KMS-11 (cell line): ENCODE measurements around the gene TESMIN.

Experiments
- H2AFZ ChIP-seq: fragments of 200-600 bp; sonication (generic); 2 replicates; pipeline ENCODE4 v1.6.1; 2016; ENCODE audit warnings: antibody characterized with exemption, mixed run types, low read depth
- H3K27ac ChIP-seq: fragments of 200-600 bp; sonication (generic); 2 replicates; pipeline ENCODE4 v1.6.1; 2016; ENCODE audit warnings: mild to moderate bottlenecking, mixed run types
- H3K27me3 ChIP-seq: fragments of 200-600 bp; sonication (generic); 2 replicates; pipeline ENCODE4 v1.6.1; 2017; ENCODE audit warnings: mild to moderate bottlenecking, low read depth, mixed run types, moderate library complexity; ENCODE audit not compliant: insufficient read depth
- H3K36me3 ChIP-seq: fragments of 200-600 bp; sonication (generic); 2 replicates; pipeline ENCODE4 v1.6.1; 2017; ENCODE audit warnings: mild to moderate bottlenecking, mixed run types; ENCODE audit not compliant: insufficient read depth
- H3K4me1 ChIP-seq: fragments of 200-600 bp; sonication (generic); 2 replicates; pipeline ENCODE4 v1.6.1; 2016; ENCODE audit warnings: mild to moderate bottlenecking, low read depth, mixed run types; ENCODE audit not compliant: poor library complexity, severe bottlenecking
- H3K4me2 ChIP-seq: fragments of 200-600 bp; sonication (generic); 2 replicates; pipeline ENCODE4 v1.7.0; 2016; ENCODE audit warnings: mild to moderate bottlenecking, mixed run types
- H3K4me3 ChIP-seq: fragments of 200-600 bp; sonication (generic); IDR thresholded peaks from 2 replicates; pipeline ENCODE4 v1.6.1; 2017; ENCODE audit warnings: low read depth, low read length, mixed read lengths; ENCODE audit not compliant: insufficient read depth
- H3K79me2 ChIP-seq: fragments of 200-600 bp; sonication (generic); 2 replicates; pipeline ENCODE4 v1.6.1; 2016; ENCODE audit warnings: low read depth, mixed run types; ENCODE audit not compliant: insufficient read depth
- H3K9ac ChIP-seq: fragments of 200-600 bp; sonication (generic); 2 replicates; pipeline ENCODE4 v1.6.1; 2016; ENCODE audit warnings: mild to moderate bottlenecking, mixed run types
- H4K20me1 ChIP-seq: fragments of 200-600 bp; sonication (generic); 2 replicates; pipeline ENCODE4 v1.6.1; 2016; ENCODE audit warnings: mild to moderate bottlenecking, mixed run types; ENCODE audit not compliant: insufficient read depth
- CTCF ChIP-seq: fragments of 200-600 bp; sonication (generic); conservative IDR thresholded peaks from 2 replicates; pipeline ENCODE4 v1.6.1; 2017; ENCODE audit warnings: low read depth, mild to moderate bottlenecking, antibody characterized with exemption, low read length, moderate library complexity, mixed read lengths

The TESMIN gene

GRCh38 chr11:68784653-68785052 is 33.3 kb upstream of the TESMIN start:
- Histone ChIP-seq H3K9ac (no peak overlapping the region), H3K79me2 (no peaks in the 10 kb centered on the region), H3K4me3 (no peak overlapping the region), H3K27me3 (no peaks in the 10 kb centered on the region), H3K4me2 (no peak overlapping the region), H4K20me1 (no peaks in the 10 kb centered on the region), H3K27ac (no peak overlapping the region), H3K4me1 (no peaks in the 10 kb centered on the region), H2AFZ (no peak overlapping the region), H3K36me3 (no peaks in the 10 kb centered on the region; the same call in 1 of the 2 replicates)
- TF ChIP-seq CTCF: no peak

- H2AFZ ChIP-seq: no peak overlapping the region
- H3K4me3 ChIP-seq: no peak overlapping the region
- H3K9ac ChIP-seq: no peak overlapping the region
- no peak overlapping the region for H3K27ac ChIP-seq
- no peaks in the 10 kb centered on the region for H3K79me2 ChIP-seq
- no peaks in the 10 kb centered on the region; the same call in 1 of the 2 replicates for H3K36me3 ChIP-seq
- H3K4me2 ChIP-seq: no peak overlapping the region
- TF ChIP-seq CTCF: no peak
- no peaks in the 10 kb centered on the region for H3K27me3 ChIP-seq
- no peaks in the 10 kb centered on the region for H3K4me1 ChIP-seq
- no peaks in the 10 kb centered on the region for H4K20me1 ChIP-seq
Observed at GRCh38 chr11:68783216-68783821, 32.0 kb upstream of the TESMIN start.

DNA sequence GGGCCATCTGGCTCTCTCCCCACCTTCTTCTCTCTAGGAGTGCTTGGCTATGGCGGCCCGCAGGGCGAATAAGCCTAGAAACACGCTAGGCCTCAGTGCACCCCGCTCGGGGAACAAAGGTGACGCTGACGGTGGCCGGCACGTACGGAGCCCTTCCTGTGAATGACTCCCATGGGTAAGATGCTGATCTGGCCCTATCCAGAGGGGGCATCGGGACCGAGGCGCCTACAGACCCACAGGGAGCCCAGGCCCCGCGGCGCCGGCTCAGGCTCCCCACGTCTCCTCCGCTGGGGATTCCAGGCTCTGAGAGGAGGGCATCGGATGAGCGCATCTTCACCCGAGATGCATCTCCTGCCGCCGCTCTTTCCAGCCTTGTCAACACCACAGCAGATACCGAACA is 31.4 kb upstream of the TESMIN start:
- Histone ChIP-seq H2AFZ (no peak overlapping the region), H3K4me2 (no peak overlapping the region), H3K9ac (no peak overlapping the region), H4K20me1 (no peaks in the 10 kb centered on the region), H3K27ac (no peak overlapping the region), H3K27me3 (no peaks in the 10 kb centered on the region), H3K79me2 (no peaks in the 10 kb centered on the region), H3K4me3 (no peak overlapping the region), H3K36me3 (no peaks in the 10 kb centered on the region; the same call in 1 of the 2 replicates), H3K4me1 (no peaks in the 10 kb centered on the region)
- no peak for TF ChIP-seq CTCF

DNA sequence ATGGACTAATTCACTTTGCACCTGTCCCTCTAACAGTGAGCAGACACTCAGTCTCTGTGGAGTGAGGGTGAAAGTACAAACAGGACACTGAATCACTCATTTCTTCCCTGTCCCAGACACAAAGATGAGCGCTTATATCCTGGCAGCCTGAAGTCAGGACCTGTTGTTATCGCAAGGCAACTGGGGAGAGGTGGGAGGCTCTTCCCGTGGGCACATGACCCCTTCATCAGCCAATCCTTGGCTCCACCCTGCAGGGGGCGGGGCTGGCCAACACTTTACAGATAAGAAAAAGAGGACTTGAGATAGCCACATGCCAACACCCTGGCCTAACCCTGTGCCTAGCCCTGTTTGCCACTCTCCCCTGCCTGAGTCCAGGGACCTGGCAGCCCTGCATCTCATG is 29.5 kb upstream of the TESMIN start:
- Histone ChIP-seq H3K27ac (no peak overlapping the region), H3K4me2 (no peak overlapping the region), H3K9ac (no peak overlapping the region), H2AFZ (no peak overlapping the region), H3K4me3 (no peak overlapping the region), H4K20me1 (no peaks in the 10 kb centered on the region), H3K27me3 (no peaks in the 10 kb centered on the region), H3K79me2 (no peaks in the 10 kb centered on the region), H3K4me1 (no peaks in the 10 kb centered on the region), H3K36me3 (no peaks in the 10 kb centered on the region; the same call in 1 of the 2 replicates)
- no peak for TF ChIP-seq CTCF
